HS-27A (cell line): ENCODE results near the gene EPHB1.

Source experiments
- DNase-seq: peaks from one replicate; pipeline ENCODE4 v3.0.0-alpha.2; 2012; ENCODE audit warnings: low read depth, missing footprints

The EPHB1 gene

DNA sequence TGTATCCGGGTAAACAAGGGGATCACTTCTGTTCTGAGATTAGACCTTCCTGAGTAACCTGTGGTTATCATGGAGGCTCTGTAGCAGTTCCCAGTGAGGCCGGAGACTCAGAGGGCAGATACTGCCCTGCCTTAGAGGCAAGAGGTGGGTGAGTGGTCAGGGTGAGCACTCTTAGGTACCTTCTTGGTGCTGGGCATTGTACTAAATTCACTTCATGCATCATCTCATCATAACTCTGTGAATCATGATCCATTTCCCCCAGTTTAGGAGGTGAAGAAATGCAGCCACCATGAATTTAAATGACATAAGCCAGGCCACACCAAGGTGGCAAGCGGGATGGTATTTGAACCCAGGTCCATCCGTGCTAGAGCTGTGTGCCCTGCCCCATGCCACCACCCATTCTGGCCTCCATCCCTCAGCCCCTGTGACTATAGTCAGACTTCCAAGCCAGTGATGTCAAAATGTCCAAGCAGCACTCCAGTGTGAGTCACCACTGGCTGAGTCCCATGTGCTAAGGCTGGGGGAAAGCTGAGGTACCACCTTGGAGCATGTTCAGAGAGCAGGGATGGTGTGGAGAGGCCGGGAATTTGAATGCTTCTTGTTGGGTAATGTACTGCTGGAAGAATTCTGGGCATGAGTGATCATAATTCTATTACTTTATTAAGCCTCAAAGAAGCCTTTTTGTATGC, 88.8 kb downstream of the EPHB1 start:
- no peak for DNase-seq

DNA sequence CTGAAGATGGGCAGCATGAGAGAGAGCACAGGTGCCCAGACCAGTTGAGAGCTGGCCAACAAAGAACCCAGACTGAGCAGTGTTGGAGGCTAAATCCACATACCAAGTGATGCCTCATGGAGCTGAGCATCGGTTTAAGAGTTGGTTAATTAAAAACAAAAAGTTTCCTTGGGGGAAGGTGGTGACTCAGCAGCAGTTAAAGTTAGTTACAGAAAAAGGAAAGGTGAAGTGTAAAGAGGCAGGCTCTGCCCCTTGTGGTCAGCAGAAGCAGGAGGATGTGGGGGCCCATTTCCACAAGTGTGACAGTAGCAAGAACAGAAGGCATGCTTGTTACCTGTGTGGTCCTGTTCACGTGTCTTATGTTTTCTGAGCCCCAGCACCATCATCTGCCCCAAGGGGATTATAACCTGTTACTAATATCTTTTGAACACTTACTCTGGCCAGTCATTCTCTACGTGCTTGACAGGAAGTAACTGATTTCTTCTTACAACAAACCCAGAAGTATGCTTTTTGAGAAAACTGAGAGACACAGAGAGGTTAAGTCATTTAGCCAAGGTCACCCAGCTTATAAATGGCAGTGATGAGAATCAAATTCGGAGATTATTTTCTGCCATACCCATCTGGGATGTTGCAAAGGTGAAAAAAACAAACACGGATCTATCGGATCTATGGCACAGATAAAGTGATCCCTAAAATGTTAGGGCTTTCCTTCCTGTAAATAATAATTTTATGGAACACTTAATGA, 91.0 kb downstream of the EPHB1 start:
- no peak for DNase-seq

- DNase-seq: no peak
Observed at GRCh38 chr3:134886991-134887390, 91.9 kb downstream of the EPHB1 start.

DNA sequence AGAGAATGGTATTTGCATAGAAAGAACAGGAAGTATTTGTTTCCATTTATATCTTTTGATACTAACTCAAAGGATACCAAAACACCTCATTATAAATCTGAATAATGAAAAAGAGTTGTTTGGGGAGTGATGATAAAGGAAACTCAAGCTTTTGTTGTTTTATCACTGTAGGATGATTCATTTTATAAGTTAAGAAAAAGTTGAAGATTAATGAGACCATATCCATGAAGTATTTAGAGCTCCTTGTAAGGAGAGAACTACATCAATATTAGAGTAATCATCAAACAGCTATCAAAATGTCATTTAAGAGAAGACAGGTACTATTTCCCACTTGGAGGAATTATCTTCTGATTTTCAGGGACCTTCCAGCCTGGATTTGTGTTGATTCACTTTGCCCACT, 92.5 kb downstream of the EPHB1 start:
- DNase-seq: no peak

DNA sequence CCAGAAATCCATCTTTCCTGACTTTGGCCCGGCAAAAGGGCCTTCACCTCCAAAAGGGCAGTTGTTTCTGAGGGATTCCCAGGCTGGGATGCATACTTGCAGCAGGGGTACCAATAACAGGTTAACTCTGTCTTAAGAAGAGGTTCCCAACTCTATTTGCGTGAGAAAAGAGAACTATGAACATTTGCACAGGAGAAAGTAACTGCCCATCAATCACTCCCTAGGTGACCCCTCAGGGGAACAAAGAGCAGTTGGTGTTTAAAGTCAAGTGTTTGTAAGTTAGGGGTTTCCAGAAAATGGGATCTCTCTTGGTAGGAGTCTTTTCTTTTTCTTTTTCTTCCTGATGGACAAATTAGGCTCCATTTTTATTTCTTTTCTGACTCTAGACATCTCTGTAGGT, 97.3 kb downstream of the EPHB1 start:
- no peak for DNase-seq

DNA sequence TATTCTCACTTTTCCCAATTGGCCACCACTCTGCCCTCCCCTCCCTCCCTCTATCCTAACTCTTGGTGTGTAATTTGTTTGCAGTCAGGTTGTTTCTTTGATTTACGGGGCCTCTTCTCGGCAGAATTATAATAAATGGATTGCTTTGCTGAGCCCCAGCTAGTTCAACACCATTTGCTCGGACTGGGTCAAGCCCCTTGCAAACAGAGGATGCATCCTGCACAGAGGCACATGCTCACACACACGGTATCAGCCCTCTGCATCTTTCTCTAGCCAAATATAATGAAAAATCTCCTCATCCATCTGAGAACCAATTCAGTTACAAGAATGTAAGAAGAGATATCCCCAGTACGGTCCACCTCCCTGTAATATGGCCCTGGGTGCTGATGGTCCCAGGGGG, 97.7 kb downstream of the EPHB1 start:
- DNase-seq: no peak

- no peak for DNase-seq
Observed at GRCh38 chr3:134894533-134894932, 99.5 kb downstream of the EPHB1 start.

DNA sequence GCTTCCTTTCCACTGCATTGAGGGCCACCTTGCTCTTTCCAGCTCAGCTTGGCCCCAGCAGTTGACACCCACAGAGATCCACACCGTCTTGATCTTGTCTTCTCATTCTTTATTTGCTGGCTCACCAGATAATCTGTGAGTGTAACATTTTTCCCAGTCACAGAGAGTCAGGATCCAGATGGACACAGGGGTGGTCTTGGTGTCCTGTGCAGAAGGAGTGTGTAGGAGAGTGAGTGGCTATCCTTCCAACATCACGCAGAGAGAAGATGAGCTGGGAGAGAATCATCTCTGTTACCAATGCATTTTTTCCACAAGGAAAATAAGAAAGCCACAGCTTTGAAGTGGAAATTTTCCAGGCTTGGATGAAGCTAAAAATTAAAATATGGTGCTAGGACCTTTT, 100.1 kb downstream of the EPHB1 start:
- no peak for DNase-seq

GRCh38 chr3:134896141-134896540, 101.1 kb downstream of the EPHB1 start:
- DNase-seq: no peak

- no peak for DNase-seq
Observed at GRCh38 chr3:134896696-134897095, 101.6 kb downstream of the EPHB1 start.

- DNase-seq: no peak
Observed at GRCh38 chr3:134897391-134898141, 102.5 kb downstream of the EPHB1 start.

DNA sequence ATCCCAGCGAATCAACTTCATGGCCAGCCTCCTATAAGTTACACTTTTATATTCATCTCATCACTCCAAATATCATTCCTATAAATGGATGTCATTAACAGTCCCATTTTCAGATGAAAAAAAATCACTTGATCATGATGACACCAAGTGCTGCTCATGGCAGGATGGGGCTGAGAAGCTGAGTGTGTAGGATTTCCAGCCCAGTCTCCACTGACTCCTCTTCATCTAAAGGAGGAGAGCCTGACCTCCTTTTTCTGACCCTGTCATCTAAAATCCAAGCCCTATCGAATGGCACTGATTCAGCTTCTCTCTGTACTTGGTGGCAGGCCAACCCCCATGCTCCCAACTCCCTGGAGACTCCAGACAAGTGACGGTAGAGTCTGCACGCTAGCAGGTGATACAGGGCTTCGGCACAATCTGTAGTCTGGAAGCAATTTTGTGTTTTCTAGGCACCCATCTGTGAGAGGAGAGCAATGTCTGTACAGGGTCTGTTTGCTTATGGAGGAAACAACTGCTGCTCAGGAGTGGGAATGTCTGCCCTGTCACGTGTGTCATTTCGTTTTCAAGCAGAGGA, 103.2 kb downstream of the EPHB1 start:
- no peak for DNase-seq

DNA sequence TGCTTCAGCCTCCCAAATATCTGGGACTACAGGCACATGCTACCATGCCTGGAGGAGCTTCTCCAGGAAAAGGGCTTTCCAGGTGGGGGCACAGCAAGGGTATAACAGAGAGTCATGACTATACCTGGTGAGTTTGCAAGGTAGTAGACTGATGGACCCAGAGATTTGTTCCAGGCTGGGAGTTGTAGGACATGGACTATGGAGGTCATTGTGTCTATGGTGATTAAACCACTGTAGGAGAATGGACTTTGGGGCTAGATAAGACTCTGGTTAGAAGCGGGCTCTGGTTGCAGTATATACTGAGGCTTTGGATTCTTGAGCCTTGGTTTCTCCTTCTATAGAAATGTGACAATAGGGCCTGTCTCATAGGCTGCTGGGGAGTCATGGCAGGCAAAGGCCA, 104.7 kb downstream of the EPHB1 start:
- DNase-seq: no peak

DNA sequence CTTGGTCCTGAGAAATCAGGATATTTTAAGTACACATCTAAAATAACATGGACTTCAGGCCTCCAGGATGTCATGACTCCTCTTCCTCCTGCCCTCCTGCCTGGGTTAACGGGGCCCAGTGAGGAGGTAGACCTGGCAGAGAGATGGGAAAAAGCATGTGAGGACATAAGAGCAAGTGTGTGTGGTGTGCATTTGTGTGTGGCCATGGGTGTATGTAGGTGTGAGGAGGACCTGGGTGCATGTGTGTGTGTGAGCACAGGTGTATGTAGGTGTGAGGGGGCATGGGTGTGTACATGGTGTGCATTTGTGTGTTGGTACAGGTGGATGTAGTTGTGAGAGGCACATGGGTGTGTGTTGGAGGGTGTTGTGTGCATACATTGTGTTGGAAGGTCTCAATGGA, 105.4 kb downstream of the EPHB1 start:
- no peak for DNase-seq

- no peak for DNase-seq
Observed at GRCh38 chr3:134901461-134901860, 106.4 kb downstream of the EPHB1 start.

- no peak for DNase-seq
Observed at GRCh38 chr3:134903837-134904236, 108.8 kb downstream of the EPHB1 start.

- DNase-seq: no peak
Observed at GRCh38 chr3:134904241-134904771, 109.2 kb downstream of the EPHB1 start.

DNA sequence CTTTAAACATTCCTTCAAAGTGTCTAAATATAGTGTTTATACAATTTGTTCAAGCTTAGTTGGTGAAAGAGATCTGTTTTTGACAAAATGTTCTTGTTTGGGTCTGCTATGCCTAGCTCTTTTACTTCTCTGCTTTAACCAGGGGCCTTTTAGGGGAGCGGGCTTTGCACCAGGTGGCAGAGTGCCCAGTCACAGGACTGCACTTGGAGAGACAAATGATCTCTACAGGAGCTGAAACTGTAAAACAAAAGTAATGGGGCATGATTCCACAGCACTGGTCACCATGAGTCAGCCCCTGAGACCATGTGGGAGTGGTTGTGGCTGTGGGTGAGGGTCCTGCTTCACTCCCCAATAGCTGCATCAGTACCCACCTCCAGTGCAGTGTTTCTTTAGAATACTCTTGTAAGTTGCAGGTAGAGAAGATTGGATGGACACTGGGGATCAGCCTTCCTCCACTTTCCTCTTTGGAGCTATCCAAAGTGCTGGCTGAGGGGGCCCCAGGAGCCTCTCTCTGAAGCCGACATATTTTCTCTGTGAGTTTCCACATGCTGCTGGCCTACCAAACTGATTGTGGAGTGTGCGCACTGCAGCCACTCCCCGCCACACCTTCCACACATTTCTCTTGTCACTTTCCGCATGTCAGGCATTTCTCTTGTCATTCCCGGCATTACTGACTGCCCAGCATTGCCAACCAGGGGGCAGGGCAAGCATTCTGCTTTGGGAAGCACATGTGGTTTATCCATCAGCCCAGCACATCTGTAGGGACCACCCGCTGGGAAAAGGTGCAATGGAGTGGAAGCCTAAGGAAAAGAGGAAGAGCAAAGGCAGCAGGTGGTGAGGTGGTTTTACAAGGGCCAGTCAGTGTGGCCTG, 110.0 kb downstream of the EPHB1 start:
- no peak for DNase-seq

DNA sequence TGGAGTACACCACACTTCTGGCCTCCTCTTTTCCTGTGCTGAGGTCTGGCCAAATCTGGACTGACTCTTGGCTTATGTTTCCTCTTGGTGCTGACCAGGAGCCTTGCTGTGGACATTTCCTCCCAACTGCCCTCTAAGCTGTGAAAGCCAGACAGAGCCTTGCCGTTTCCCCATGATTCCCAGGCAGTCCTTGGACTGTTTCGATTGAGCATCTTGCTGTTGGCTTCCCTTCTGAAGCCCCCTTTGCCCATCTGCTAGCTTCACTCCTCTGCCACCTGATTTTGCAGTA, 110.5 kb downstream of the EPHB1 start:
- DNase-seq: no peak

GRCh38 chr3:134908271-134908670, 113.2 kb downstream of the EPHB1 start:
- no peak for DNase-seq

- no peak for DNase-seq
Observed at GRCh38 chr3:134910026-134910425, 115.0 kb downstream of the EPHB1 start.
